ENCODE measurements around the gene SUSD5.

DNA sequence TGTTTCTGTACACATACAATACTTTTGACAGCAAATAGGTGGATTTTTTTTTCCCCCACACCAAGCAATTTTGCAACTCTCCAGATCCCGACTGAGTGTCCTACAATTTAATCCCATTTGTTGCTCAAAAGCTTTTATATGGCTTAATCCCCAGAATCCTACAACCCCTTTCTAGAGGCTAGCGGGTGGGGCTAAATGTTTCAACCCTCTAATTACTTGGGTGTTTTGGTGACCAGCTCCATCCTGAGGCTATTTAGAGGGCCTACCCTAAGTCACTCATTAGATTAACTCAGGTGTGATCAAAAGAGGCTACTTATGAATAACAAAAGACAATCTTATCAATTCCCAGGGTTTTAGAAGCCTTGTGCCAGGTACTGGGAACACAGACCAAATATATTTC is 37.6 kb upstream of the SUSD5 start:
- TF ChIP-seq TEAD1 (CRISPR knock-in tag; IDR thresholded peaks at IDR 0.05) (no peak), NFYB (CRISPR knock-in tag; conservative IDR thresholded peaks at IDR 0.05; ENCODE audit: low read depth) (no peak)
